Heart left ventricle (tissue), 13 donors: Measurements from ENCODE around the gene SLC23A2.

ENCODE experiments used
- POLR2A ChIP-seq, 2 donors: fragments of 450-650 bp; IDR thresholded peaks; one replicate each; pipeline ENCODE4 v1.6.1; 2017; ENCODE audit warnings: antibody characterized with exemption in 2 of 2, mild to moderate bottlenecking in 2 of 2, moderate library complexity in 2 of 2
- TF ChIP-seq, protein P1 (sequence below), 12 donors: fragments of 200-600 bp; sonication (generic) in 4 of 12; IDR thresholded peaks; one replicate each; pipeline versions ENCODE4 v1.5.0 to v1.8.0; 2018 to 2022; ENCODE audit warnings: antibody characterized with exemption in 12 of 12, mild to moderate bottlenecking in 5 of 12
- donor health status: ischemic (EF 13 %, LVEDD 7.1; RV severe dilation, severe dysfunction).
- donor health status: DM: no; HTN: yes; CAD: no.
- donor health status: DM: no; HTN: no; CAD: no.
- donor health status: ischemic (EF 25% LVEDD 6.9; RV normal size, moderate dysfunction).
- donor health status: ischemic (EF 25% LVEDD 5.7; RV mildly dilated, moderate dysfunction).
- donor health status: ischemic (EF 35%, LVEDD 5.7; RV mildly dilated, moderate dysfunction).
- donor health status: nonischemic (EF 11% LVEDD 7.7; RV severe dilation, severe dysfunction).
- donor health status: DM: yes; HTN: yes; CAD: no.
- donor health status: PGD.
- donor health status: ischemic (EF 29% LVEDD 5.4; RV normal size, mild dysfunction).
- donor health status: nonischemic (EF 23%, LVEDD 6.1; RV moderate dilation, normal function).

DNA sequence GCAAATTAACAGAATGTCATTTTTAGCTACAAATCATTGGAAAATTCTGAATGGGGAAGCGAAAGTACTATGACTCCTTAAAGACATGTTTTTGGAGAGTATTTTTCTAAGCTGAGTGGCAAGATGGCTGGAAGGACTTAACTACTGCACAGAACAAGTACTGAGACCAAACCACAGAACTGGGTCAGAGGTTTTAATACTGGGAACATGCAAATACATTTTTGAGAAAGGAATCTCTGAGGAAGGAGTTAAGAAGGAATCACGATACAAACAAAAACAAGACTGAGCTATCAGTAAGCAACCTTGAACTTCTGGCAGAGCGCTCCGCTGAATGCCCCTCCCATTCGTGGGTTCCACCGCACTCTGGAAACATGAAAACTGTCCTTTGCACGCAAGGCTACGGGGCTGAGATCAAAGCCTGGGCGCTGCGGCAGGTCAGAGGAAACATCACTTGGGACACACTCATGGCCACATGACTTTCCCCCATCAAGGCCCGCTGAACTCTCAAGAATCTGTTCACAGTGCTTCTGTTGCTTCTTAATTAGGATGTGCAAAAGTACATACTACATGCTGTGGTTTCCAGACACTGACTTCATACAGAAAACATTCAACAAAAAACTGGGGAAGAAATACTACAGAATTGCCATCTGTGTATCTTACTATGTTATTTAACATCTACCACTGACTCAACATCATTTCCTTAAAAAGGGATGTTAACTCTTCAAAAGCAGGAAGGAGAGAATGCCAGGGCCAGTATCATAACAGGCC is 27.8 kb downstream of the SLC23A2 start:
- TF ChIP-seq, protein P1, sequence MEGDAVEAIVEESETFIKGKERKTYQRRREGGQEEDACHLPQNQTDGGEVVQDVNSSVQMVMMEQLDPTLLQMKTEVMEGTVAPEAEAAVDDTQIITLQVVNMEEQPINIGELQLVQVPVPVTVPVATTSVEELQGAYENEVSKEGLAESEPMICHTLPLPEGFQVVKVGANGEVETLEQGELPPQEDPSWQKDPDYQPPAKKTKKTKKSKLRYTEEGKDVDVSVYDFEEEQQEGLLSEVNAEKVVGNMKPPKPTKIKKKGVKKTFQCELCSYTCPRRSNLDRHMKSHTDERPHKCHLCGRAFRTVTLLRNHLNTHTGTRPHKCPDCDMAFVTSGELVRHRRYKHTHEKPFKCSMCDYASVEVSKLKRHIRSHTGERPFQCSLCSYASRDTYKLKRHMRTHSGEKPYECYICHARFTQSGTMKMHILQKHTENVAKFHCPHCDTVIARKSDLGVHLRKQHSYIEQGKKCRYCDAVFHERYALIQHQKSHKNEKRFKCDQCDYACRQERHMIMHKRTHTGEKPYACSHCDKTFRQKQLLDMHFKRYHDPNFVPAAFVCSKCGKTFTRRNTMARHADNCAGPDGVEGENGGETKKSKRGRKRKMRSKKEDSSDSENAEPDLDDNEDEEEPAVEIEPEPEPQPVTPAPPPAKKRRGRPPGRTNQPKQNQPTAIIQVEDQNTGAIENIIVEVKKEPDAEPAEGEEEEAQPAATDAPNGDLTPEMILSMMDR (IDR thresholded peaks at IDR 0.05) = no peak
- TF ChIP-seq POLR2A (IDR thresholded peaks at IDR 0.05) = no peak
